KMS-11 (cell line): ENCODE data around the gene ANGPTL2.

ENCODE experiments used
- H2AFZ ChIP-seq: fragments of 200-600 bp; sonication (generic); 2 replicates; pipeline ENCODE4 v1.6.1; 2016; ENCODE audit warnings: antibody characterized with exemption, mixed run types, low read depth
- H3K27ac ChIP-seq: fragments of 200-600 bp; sonication (generic); 2 replicates; pipeline ENCODE4 v1.6.1; 2016; ENCODE audit warnings: mild to moderate bottlenecking, mixed run types
- H3K27me3 ChIP-seq: fragments of 200-600 bp; sonication (generic); 2 replicates; pipeline ENCODE4 v1.6.1; 2017; ENCODE audit warnings: mild to moderate bottlenecking, low read depth, mixed run types, moderate library complexity; ENCODE audit not compliant: insufficient read depth
- H3K36me3 ChIP-seq: fragments of 200-600 bp; sonication (generic); 2 replicates; pipeline ENCODE4 v1.6.1; 2017; ENCODE audit warnings: mild to moderate bottlenecking, mixed run types; ENCODE audit not compliant: insufficient read depth
- H3K4me1 ChIP-seq: fragments of 200-600 bp; sonication (generic); 2 replicates; pipeline ENCODE4 v1.6.1; 2016; ENCODE audit warnings: mild to moderate bottlenecking, low read depth, mixed run types; ENCODE audit not compliant: poor library complexity, severe bottlenecking
- H3K4me2 ChIP-seq: fragments of 200-600 bp; sonication (generic); 2 replicates; pipeline ENCODE4 v1.7.0; 2016; ENCODE audit warnings: mild to moderate bottlenecking, mixed run types
- H3K4me3 ChIP-seq: fragments of 200-600 bp; sonication (generic); IDR thresholded peaks from 2 replicates; pipeline ENCODE4 v1.6.1; 2017; ENCODE audit warnings: low read depth, low read length, mixed read lengths; ENCODE audit not compliant: insufficient read depth
- H3K79me2 ChIP-seq: fragments of 200-600 bp; sonication (generic); 2 replicates; pipeline ENCODE4 v1.6.1; 2016; ENCODE audit warnings: low read depth, mixed run types; ENCODE audit not compliant: insufficient read depth
- H3K9ac ChIP-seq: fragments of 200-600 bp; sonication (generic); 2 replicates; pipeline ENCODE4 v1.6.1; 2016; ENCODE audit warnings: mild to moderate bottlenecking, mixed run types
- H4K20me1 ChIP-seq: fragments of 200-600 bp; sonication (generic); 2 replicates; pipeline ENCODE4 v1.6.1; 2016; ENCODE audit warnings: mild to moderate bottlenecking, mixed run types; ENCODE audit not compliant: insufficient read depth
- CTCF ChIP-seq: fragments of 200-600 bp; sonication (generic); conservative IDR thresholded peaks from 2 replicates; pipeline ENCODE4 v1.6.1; 2017; ENCODE audit warnings: low read depth, mild to moderate bottlenecking, antibody characterized with exemption, low read length, moderate library complexity, mixed read lengths

ANGPTL2 gene

GRCh38 chr9:127078336-127078735 is 44.1 kb downstream of the ANGPTL2 start:
- Histone ChIP-seq H4K20me1 (no peaks in the 10 kb centered on the region), H3K36me3 (no peaks in the 10 kb centered on the region), H3K79me2 (no peaks in the 10 kb centered on the region), H3K4me1 (peaks cover 47% of the 10 kb centered on the region), H3K27me3 (no peaks in the 10 kb centered on the region), H3K27ac (no peak overlapping the region), H3K4me2 (no peak overlapping the region), H3K4me3 (no peak overlapping the region), H2AFZ (no peak overlapping the region), H3K9ac (no peak overlapping the region)
- no peak for TF ChIP-seq CTCF

- Histone ChIP-seq H3K4me3 (no peak overlapping the region), H3K79me2 (no peaks in the 10 kb centered on the region), H3K27me3 (no peaks in the 10 kb centered on the region), H3K4me1 (peaks cover 50% of the 10 kb centered on the region), H2AFZ (no peak overlapping the region), H4K20me1 (no peaks in the 10 kb centered on the region), H3K27ac (no peak overlapping the region), H3K4me2 (no peak overlapping the region), H3K36me3 (no peaks in the 10 kb centered on the region), H3K9ac (no peak overlapping the region)
- TF ChIP-seq CTCF, result no peak
These were observed 44.8 kb downstream of the ANGPTL2 start for GRCh38 chr9:127077644-127077946.

GRCh38 chr9:127076860-127077643 is 45.4 kb downstream of the ANGPTL2 start:
- TF ChIP-seq CTCF, result no peak
- Histone ChIP-seq H3K4me3 (no peak overlapping the region), H3K9ac (no peak overlapping the region), H3K4me2 (no peak overlapping the region), H3K27me3 (no peaks in the 10 kb centered on the region), H3K36me3 (no peaks in the 10 kb centered on the region), H3K4me1 (peaks cover 50% of the 10 kb centered on the region), H2AFZ (no peak overlapping the region), H3K79me2 (no peaks in the 10 kb centered on the region), H4K20me1 (no peaks in the 10 kb centered on the region), H3K27ac (no peak overlapping the region)

- H3K27ac ChIP-seq, result peak overlapping the region; percentile 49; the same call in 1 of the 2 replicates
- peak overlapping the region; percentile 56 for H3K4me2 ChIP-seq
- H3K27me3 ChIP-seq, result no peaks in the 10 kb centered on the region
- no peak overlapping the region for H2AFZ ChIP-seq
- no peak overlapping the region; the same call in 1 of the 2 replicates for H3K9ac ChIP-seq
- no peaks in the 10 kb centered on the region for H4K20me1 ChIP-seq
- no peaks in the 10 kb centered on the region for H3K36me3 ChIP-seq
- TF ChIP-seq CTCF, result no peak
- no peak overlapping the region for H3K4me3 ChIP-seq
- no peaks in the 10 kb centered on the region for H3K79me2 ChIP-seq
- H3K4me1 ChIP-seq, result peaks cover 50% of the 10 kb centered on the region
These were observed 46.6 kb downstream of the ANGPTL2 start for GRCh38 chr9:127075624-127076372.
